Measurements from ENCODE around the gene THAP4.
"Not testable (repeated sequence)": the region's sequence is repeated elsewhere in the genome, so short reads cannot be mapped to it uniquely, and the experiment has no call there.

The THAP4 gene

GRCh38 chr2:241579281-241579680 is 57.7 kb downstream of the THAP4 start:
- no peaks in the 10 kb centered on the region for H3K4me1 ChIP-seq (ENCODE audit: control insufficient read depth, insufficient read depth, low read length)
- DNase-seq (ENCODE audit: low read depth, low spot score): no peak
- no peaks in the 10 kb centered on the region for H3K9me3 ChIP-seq (ENCODE audit: control insufficient read depth, insufficient read depth, low read length)
- H3K27me3 ChIP-seq (ENCODE audit: control insufficient read depth, insufficient read depth, low read length): no peaks in the 10 kb centered on the region
- no peak overlapping the region for H3K4me3 ChIP-seq (ENCODE audit: low read length)
- no peak overlapping the region for H3K27ac ChIP-seq (ENCODE audit: low read length)
- H3K36me3 ChIP-seq (ENCODE audit: control insufficient read depth, insufficient read depth, low read length): peaks cover 2% of the 10 kb centered on the region; the same call in 1 of the 2 replicates
- WGBS (ENCODE audit: insufficient coverage, insufficient read length): no CpG with 5 or more reads among the region's 7 CpGs

DNA sequence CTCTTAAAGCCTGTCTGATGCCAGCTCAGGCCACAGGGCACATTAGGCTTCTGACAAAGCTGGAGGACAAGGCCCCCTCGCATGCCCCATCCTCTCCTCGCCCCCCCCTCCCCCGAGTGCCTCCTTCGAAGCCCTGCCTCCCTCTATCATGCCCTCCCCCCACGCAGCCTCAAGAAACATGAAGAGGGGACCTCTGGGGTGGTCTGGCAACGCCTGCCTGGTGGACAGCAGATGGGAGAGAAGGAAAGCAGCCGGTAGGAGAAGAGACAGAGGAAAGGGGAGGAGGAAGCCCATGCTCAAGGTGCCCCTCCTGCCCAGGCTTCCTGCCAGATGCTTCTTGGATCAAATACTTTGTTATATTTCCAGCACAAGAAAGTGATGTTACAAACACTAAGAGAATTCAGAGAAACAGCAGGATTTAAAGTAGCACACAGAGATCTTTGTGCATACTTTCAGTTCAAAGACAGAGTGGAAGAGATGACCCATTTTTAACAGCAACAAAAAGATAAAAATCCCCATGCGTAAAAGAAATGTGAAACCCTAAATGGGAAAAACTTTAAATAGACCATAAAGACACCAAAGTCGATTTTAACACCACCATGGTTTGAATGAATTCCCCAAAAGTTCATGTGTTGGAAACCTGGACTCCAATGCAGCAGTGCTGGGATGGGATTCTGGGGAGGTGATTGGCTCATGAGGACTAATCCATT is 59.4 kb downstream of the THAP4 start:
- Histone ChIP-seq H3K36me3 (ENCODE audit: control insufficient read depth, insufficient read depth, low read length) (peaks cover 2% of the 10 kb centered on the region; the same call in 1 of the 2 replicates), H3K4me3 (ENCODE audit: low read length) (no peak overlapping the region), H3K27ac (ENCODE audit: low read length) (no peak overlapping the region), H3K4me1 (ENCODE audit: control insufficient read depth, insufficient read depth, low read length) (no peaks in the 10 kb centered on the region), H3K9me3 (ENCODE audit: control insufficient read depth, insufficient read depth, low read length) (no peaks in the 10 kb centered on the region), H3K27me3 (ENCODE audit: control insufficient read depth, insufficient read depth, low read length) (no peaks in the 10 kb centered on the region)
- DNase-seq (ENCODE audit: low read depth, low spot score): no peak
- no CpG with 5 or more reads among the region's 9 CpGs for WGBS (ENCODE audit: insufficient coverage, insufficient read length)

DNA sequence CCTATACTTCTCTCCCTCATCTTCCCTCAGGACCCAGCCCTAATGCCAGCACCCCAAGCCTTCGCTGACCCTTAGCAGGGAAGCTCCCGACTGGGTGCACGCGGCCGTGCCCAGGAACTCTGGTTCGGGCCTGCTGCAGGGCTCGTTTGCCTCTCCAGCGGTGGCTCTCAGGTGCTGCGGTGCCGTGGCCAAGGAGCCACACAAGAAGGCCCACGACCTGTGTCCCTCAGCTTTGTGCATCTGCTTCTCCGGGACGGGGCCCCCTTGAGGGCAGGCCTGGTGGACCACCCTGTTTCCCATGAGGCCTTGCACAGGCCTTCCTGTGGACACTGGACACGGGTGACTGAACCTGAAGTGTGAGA is 60.7 kb downstream of the THAP4 start:
- H3K27ac ChIP-seq (ENCODE audit: low read length): no peak overlapping the region
- no peak for DNase-seq (ENCODE audit: low read depth, low spot score)
- WGBS (ENCODE audit: insufficient coverage, insufficient read length): no CpG with 5 or more reads among the region's 14 CpGs

GRCh38 chr2:241575624-241576292 is 61.2 kb downstream of the THAP4 start:
- Histone ChIP-seq H3K4me1 (ENCODE audit: control insufficient read depth, insufficient read depth, low read length) (no peaks in the 10 kb centered on the region), H3K4me3 (ENCODE audit: low read length) (no peak overlapping the region), H3K27me3 (ENCODE audit: control insufficient read depth, insufficient read depth, low read length) (no peaks in the 10 kb centered on the region), H3K27ac (ENCODE audit: low read length) (no peak overlapping the region), H3K9me3 (ENCODE audit: control insufficient read depth, insufficient read depth, low read length) (no peaks in the 10 kb centered on the region), H3K36me3 (ENCODE audit: control insufficient read depth, insufficient read depth, low read length) (peaks cover 9% of the 10 kb centered on the region)
- no CpG with 5 or more reads among the region's 5 CpGs for WGBS (ENCODE audit: insufficient coverage, insufficient read length)
- no peak for DNase-seq (ENCODE audit: low read depth, low spot score)

More for the DNA sequence above, 60.7 kb downstream of the THAP4 start:
- no peaks in the 10 kb centered on the region for H3K9me3 ChIP-seq (ENCODE audit: control insufficient read depth, insufficient read depth, low read length)
- no peak overlapping the region for H3K4me3 ChIP-seq (ENCODE audit: low read length)
- no peaks in the 10 kb centered on the region for H3K4me1 ChIP-seq (ENCODE audit: control insufficient read depth, insufficient read depth, low read length)
- no peaks in the 10 kb centered on the region for H3K27me3 ChIP-seq (ENCODE audit: control insufficient read depth, insufficient read depth, low read length)
- H3K36me3 ChIP-seq (ENCODE audit: control insufficient read depth, insufficient read depth, low read length): peaks cover 9% of the 10 kb centered on the region

GRCh38 chr2:241574911-241575623 is 61.9 kb downstream of the THAP4 start:
- Histone ChIP-seq H3K9me3 (ENCODE audit: control insufficient read depth, insufficient read depth, low read length) (no peaks in the 10 kb centered on the region), H3K4me3 (ENCODE audit: low read length) (no peak overlapping the region), H3K36me3 (ENCODE audit: control insufficient read depth, insufficient read depth, low read length) (peaks cover 9% of the 10 kb centered on the region), H3K27ac (ENCODE audit: low read length) (no peak overlapping the region), H3K4me1 (ENCODE audit: control insufficient read depth, insufficient read depth, low read length) (0 out of 2 replicates have a peak, but pooled peaks cover under 1% of the 10 kb centered on the region), H3K27me3 (ENCODE audit: control insufficient read depth, insufficient read depth, low read length) (no peaks in the 10 kb centered on the region)
- DNase-seq (ENCODE audit: low read depth, low spot score): no peak
- no CpG with 5 or more reads among the region's 7 CpGs for WGBS (ENCODE audit: insufficient coverage, insufficient read length)

DNA sequence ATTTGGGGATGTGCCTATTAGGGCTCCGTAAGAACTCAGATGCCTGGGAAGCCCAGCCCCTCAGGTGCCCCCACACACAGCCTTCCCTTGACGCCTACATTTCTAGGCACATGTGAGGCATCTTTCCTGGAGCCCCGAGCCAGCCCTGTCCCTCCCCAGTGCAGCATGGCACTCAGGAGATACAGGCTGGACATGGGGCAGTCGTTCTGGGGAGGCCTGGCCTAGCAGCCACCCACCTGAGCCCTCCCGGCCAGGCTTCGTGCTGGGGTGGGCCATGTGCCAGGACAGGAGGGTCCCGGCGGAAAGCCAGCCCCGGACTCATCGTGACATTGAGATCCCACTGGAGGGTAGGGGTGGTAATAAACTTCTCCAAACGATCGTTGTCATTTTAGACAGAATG is 63.2 kb downstream of the THAP4 start:
- Histone ChIP-seq H3K27ac (ENCODE audit: low read length) (no peak overlapping the region), H3K4me3 (ENCODE audit: low read length) (no peak overlapping the region), H3K36me3 (ENCODE audit: control insufficient read depth, insufficient read depth, low read length) (peaks cover 9% of the 10 kb centered on the region), H3K27me3 (ENCODE audit: control insufficient read depth, insufficient read depth, low read length) (no peaks in the 10 kb centered on the region), H3K4me1 (ENCODE audit: control insufficient read depth, insufficient read depth, low read length) (0 out of 2 replicates have a peak, but pooled peaks cover 3% of the 10 kb centered on the region), H3K9me3 (ENCODE audit: control insufficient read depth, insufficient read depth, low read length) (no peaks in the 10 kb centered on the region)
- no CpG with 5 or more reads among the region's 12 CpGs for WGBS (ENCODE audit: insufficient coverage, insufficient read length)
- no peak for DNase-seq (ENCODE audit: low read depth, low spot score)

DNA sequence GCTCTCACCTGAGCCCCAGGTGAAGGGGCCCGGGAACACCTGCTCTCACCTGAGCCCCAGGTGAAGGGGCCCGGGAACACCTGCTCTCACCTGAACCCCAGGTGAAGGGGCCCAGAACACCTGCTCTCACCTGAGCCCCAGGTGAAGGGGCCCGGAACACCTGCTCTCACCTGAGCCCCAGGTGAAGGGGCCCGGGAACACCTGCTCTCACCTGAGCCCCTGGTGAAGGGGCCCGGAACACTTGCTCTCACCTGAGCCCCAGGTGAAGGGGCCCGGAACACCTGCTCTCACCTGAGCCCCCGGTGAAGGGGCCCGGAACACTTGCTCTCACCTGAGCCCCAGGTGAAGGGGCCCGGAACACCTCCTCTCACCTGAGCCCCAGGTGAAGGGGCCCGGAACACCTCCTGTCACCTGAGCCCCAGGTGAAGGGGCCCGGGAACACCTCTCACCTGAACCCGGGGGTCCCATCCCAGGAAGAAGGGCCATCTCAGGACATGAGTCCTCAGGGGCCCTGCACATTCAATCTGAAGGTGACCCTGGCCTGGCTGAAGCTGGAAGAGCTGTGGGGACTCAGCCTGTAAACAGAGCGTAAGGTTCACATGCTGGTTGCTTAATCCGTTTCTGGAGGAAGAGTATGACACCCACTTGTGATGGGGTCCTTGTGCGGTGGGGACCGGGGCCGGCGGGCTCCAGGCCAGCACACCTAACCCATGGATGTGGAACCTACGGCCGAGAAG is 63.9 kb downstream of the THAP4 start:
- not testable (repeated sequence) for H3K4me3 ChIP-seq (ENCODE audit: low read length); H3K9me3 ChIP-seq (ENCODE audit: control insufficient read depth, insufficient read depth, low read length); H3K36me3 ChIP-seq (ENCODE audit: control insufficient read depth, insufficient read depth, low read length); DNase-seq (ENCODE audit: low read depth, low spot score); H3K4me1 ChIP-seq (ENCODE audit: control insufficient read depth, insufficient read depth, low read length); H3K27ac ChIP-seq (ENCODE audit: low read length); H3K27me3 ChIP-seq (ENCODE audit: control insufficient read depth, insufficient read depth, low read length)
- WGBS (ENCODE audit: insufficient coverage, insufficient read length): no CpG with 5 or more reads among the region's 20 CpGs

GRCh38 chr2:241571821-241572620 is 64.9 kb downstream of the THAP4 start:
- peaks cover 9% of the 10 kb centered on the region for H3K36me3 ChIP-seq (ENCODE audit: control insufficient read depth, insufficient read depth, low read length)
- H3K4me1 ChIP-seq (ENCODE audit: control insufficient read depth, insufficient read depth, low read length): 0 out of 2 replicates have a peak, but pooled peaks cover 3% of the 10 kb centered on the region
- no CpG with 5 or more reads among the region's 27 CpGs for WGBS (ENCODE audit: insufficient coverage, insufficient read length)
- no peak overlapping the region for H3K27ac ChIP-seq (ENCODE audit: low read length)
- H3K4me3 ChIP-seq (ENCODE audit: low read length): no peak overlapping the region
- DNase-seq (ENCODE audit: low read depth, low spot score): no peak
- no peaks in the 10 kb centered on the region for H3K9me3 ChIP-seq (ENCODE audit: control insufficient read depth, insufficient read depth, low read length)
- H3K27me3 ChIP-seq (ENCODE audit: control insufficient read depth, insufficient read depth, low read length): no peaks in the 10 kb centered on the region

DNA sequence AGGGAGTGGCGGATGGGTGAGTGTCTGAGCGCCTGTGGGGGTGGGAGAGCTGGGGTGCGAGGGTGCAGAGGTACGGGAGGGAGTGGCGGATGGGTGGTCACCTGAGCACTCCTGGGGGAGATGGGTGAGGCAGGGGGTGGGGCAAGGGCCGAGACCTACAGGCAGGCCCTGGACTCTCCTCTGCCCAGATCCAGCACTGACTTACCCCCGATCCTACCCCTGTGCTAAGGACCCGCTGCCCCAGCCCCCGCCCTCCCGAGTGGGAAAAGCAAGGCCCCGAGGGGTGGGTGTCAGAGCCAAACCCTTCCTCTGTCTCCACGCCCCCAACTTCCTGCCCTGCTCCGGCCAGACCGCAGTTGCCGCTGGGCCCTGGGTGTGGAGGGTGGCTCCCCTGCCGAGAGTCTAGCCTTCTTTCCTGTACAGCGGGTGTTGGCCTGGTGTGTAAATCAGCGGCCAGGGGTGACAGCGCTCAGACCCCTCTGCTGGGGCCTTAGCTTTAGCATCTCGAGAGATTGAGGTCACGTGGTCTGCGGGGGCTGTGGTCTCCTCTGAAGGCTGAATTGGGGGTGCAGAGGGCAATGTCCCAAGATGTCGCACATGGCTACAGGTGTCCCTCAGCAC is 65.9 kb downstream of the THAP4 start:
- DNase-seq (ENCODE audit: low read depth, low spot score): no peak

More for the DNA sequence above, 65.9 kb downstream of the THAP4 start:
- no CpG with 5 or more reads among the region's 23 CpGs for WGBS (ENCODE audit: insufficient coverage, insufficient read length)
- peaks cover 9% of the 10 kb centered on the region for H3K36me3 ChIP-seq (ENCODE audit: control insufficient read depth, insufficient read depth, low read length)
- H3K27me3 ChIP-seq (ENCODE audit: control insufficient read depth, insufficient read depth, low read length): no peaks in the 10 kb centered on the region
- no peak overlapping the region for H3K4me3 ChIP-seq (ENCODE audit: low read length)
- no peak overlapping the region for H3K27ac ChIP-seq (ENCODE audit: low read length)
- no peaks in the 10 kb centered on the region for H3K9me3 ChIP-seq (ENCODE audit: control insufficient read depth, insufficient read depth, low read length)
- 0 out of 2 replicates have a peak, but pooled peaks cover 3% of the 10 kb centered on the region for H3K4me1 ChIP-seq (ENCODE audit: control insufficient read depth, insufficient read depth, low read length)
